H9 (cell line): Measurements from ENCODE around the gene ARPC4. TPM values are rescaled to one million over a fixed set of nuclear protein-coding genes. Genes with fewer than 3 reads are reported as not detected.
"Not testable (repeated sequence)": the region's sequence is repeated elsewhere in the genome, so short reads cannot be mapped to it uniquely, and the experiment has no call there.

Source experiments
- DNase-seq: peaks from one replicate; pipeline ENCODE4 v3.0.0-alpha.2; 2017
- H2AFZ ChIP-seq: one replicate; pipeline ENCODE4 v1.6.1; 2013; ENCODE audit warnings: mild to moderate bottlenecking, low read length, control low read depth, moderate library complexity
- H2AK5ac ChIP-seq: 2 replicates; pipeline ENCODE4 v1.6.1; 2013; ENCODE audit warnings: low read length, control low read depth, mixed read lengths; ENCODE audit not compliant: insufficient read length
- H2BK120ac ChIP-seq: one replicate; pipeline ENCODE4 v1.6.1; 2013; ENCODE audit warnings: low read depth, mild to moderate bottlenecking, low read length, control low read depth, inconsistent platforms; ENCODE audit not compliant: poor library complexity, severe bottlenecking
- H2BK12ac ChIP-seq: 2 replicates; pipeline ENCODE4 v1.6.1; 2013; ENCODE audit warnings: low read length, control low read depth, mixed read lengths, low read depth; ENCODE audit not compliant: insufficient read length
- H2BK15ac ChIP-seq: 2 replicates; pipeline ENCODE4 v1.6.1; 2013; ENCODE audit warnings: low read depth, low read length, control low read depth
- H2BK20ac ChIP-seq: one replicate; pipeline ENCODE4 v1.6.1; 2013; ENCODE audit warnings: low read depth, mild to moderate bottlenecking, low read length, control low read depth, inconsistent platforms; ENCODE audit not compliant: poor library complexity, severe bottlenecking
- H2BK5ac ChIP-seq: 2 replicates; pipeline ENCODE4 v1.6.1; 2013; ENCODE audit warnings: low read length, control low read depth, mixed read lengths; ENCODE audit not compliant: insufficient read length
- H3K14ac ChIP-seq: 2 replicates; pipeline ENCODE4 v1.6.1; 2013; ENCODE audit warnings: low read length, control low read depth; ENCODE audit not compliant: insufficient read depth
- H3K18ac ChIP-seq: 2 replicates; pipeline ENCODE4 v1.6.1; 2013; ENCODE audit warnings: low read depth, mild to moderate bottlenecking, mixed read lengths, low read length, control low read depth; ENCODE audit not compliant: insufficient read length
- H3K23ac ChIP-seq: 2 replicates; pipeline ENCODE4 v1.6.1; 2013; ENCODE audit warnings: low read length, control low read depth, mixed read lengths, low read depth; ENCODE audit not compliant: insufficient read length
- H3K23me2 ChIP-seq: 2 replicates; pipeline ENCODE4 v1.6.1; 2013; ENCODE audit warnings: low read depth, mild to moderate bottlenecking, mixed read lengths, low read length, control low read depth; ENCODE audit not compliant: insufficient read length, poor library complexity, severe bottlenecking
- H3K27ac ChIP-seq: 2 replicates; pipeline ENCODE4 v1.5.1; 2013; ENCODE audit warnings: low read length, control low read depth, mixed read lengths, low read depth; ENCODE audit not compliant: insufficient read length
- H3K27me3 ChIP-seq: 2 replicates; pipeline ENCODE4 v1.6.1; 2013; ENCODE audit warnings: low read length, control low read depth, inconsistent platforms; ENCODE audit not compliant: insufficient read depth
- H3K4ac ChIP-seq: 2 replicates; pipeline ENCODE4 v1.6.1; 2013; ENCODE audit warnings: low read depth, mild to moderate bottlenecking, control low read depth, inconsistent platforms, low read length, moderate library complexity
- H3K4me1 ChIP-seq: 2 replicates; pipeline ENCODE4 v1.6.1; 2013; ENCODE audit warnings: low read length, control low read depth, inconsistent platforms; ENCODE audit not compliant: insufficient read depth
- H3K4me2 ChIP-seq: 2 replicates; pipeline ENCODE4 v1.6.1; 2013; ENCODE audit warnings: low read length, control low read depth, mixed read lengths; ENCODE audit not compliant: insufficient read length, insufficient read depth
- H3K56ac ChIP-seq: 2 replicates; pipeline ENCODE4 v1.6.1; 2013; ENCODE audit warnings: low read depth, mild to moderate bottlenecking, mixed read lengths, low read length, control low read depth; ENCODE audit not compliant: insufficient read length
- H3K79me1 ChIP-seq: 2 replicates; pipeline ENCODE4 v1.6.1; 2013; ENCODE audit warnings: low read depth, mild to moderate bottlenecking, moderate library complexity, low read length, control low read depth, inconsistent platforms; ENCODE audit not compliant: insufficient read depth, poor library complexity, severe bottlenecking
- H3K79me2 ChIP-seq: 2 replicates; pipeline ENCODE4 v1.6.1; 2013; ENCODE audit warnings: low read length, control low read depth, inconsistent platforms; ENCODE audit not compliant: insufficient read depth
- H3K9ac ChIP-seq: 2 replicates; pipeline ENCODE4 v1.6.1; 2013; ENCODE audit warnings: low read length, control low read depth, mixed read lengths; ENCODE audit not compliant: insufficient read length; ENCODE audit errors: extremely low read depth
- H3K9me3 ChIP-seq: one replicate; pipeline ENCODE4 v1.6.1; 2013; ENCODE audit warnings: low read depth, low read length, inconsistent platforms; ENCODE audit not compliant: control insufficient read depth
- H3T11ph ChIP-seq: one replicate; pipeline ENCODE4 v1.6.1; 2013; ENCODE audit warnings: mild to moderate bottlenecking, low read length, control low read depth, inconsistent platforms
- H4K20me1 ChIP-seq: one replicate; pipeline ENCODE4 v1.6.1; 2013; ENCODE audit not compliant: control insufficient read depth, insufficient read length, insufficient read depth
- H4K5ac ChIP-seq: 2 replicates; pipeline ENCODE4 v1.6.1; 2013; ENCODE audit warnings: low read depth, mild to moderate bottlenecking, mixed read lengths, low read length, control low read depth; ENCODE audit not compliant: insufficient read length
- H4K8ac ChIP-seq: replicated peaks from 2 replicates; pipeline ENCODE4 v1.6.1; 2013; ENCODE audit warnings: low read length, control low read depth, mixed read lengths, low read depth; ENCODE audit not compliant: insufficient read length
- H4K91ac ChIP-seq: 2 replicates; pipeline ENCODE4 v1.6.1; 2013; ENCODE audit warnings: low read depth, mild to moderate bottlenecking, moderate library complexity, mixed read lengths, low read length, control low read depth; ENCODE audit not compliant: insufficient read length
- H3K27ac Mint-ChIP-seq, 3 experiments: 2 replicates in 2 of 3; 3 replicates in 1 of 3; pipeline ENCODE4 v1.8.0; 2020 to 2021; ENCODE audit warnings: mixed read lengths in 3 of 3, mild to moderate bottlenecking in 1 of 3, moderate library complexity in 1 of 3
- H3K27me3 Mint-ChIP-seq: 2 replicates; pipeline ENCODE4 v1.8.0; 2021; ENCODE audit warnings: low read depth, mild to moderate bottlenecking, moderate library complexity, mixed read lengths
- H3K36me3 Mint-ChIP-seq, 3 experiments: 2 replicates in 2 of 3; 3 replicates in 1 of 3; pipeline ENCODE4 v1.8.0; 2020 to 2021; ENCODE audit warnings: low read depth in 3 of 3, mixed read lengths in 3 of 3; ENCODE audit not compliant: insufficient read depth in 1 of 3
- H3K4me1 Mint-ChIP-seq, 2 experiments: 2 replicates each; pipeline ENCODE4 v1.8.0; 2020; ENCODE audit warnings: mixed read lengths in 2 of 2
- H3K4me3 Mint-ChIP-seq, 2 experiments: 2 replicates in 1 of 2; 3 replicates in 1 of 2; pipeline ENCODE4 v1.8.0; 2020 to 2021; ENCODE audit warnings: mild to moderate bottlenecking in 2 of 2, mixed read lengths in 2 of 2, moderate library complexity in 1 of 2
- H3K9me3 Mint-ChIP-seq, 2 experiments: 2 replicates in 1 of 2; 3 replicates in 1 of 2; pipeline ENCODE4 v1.8.0; 2020; ENCODE audit warnings: mild to moderate bottlenecking in 2 of 2, mixed read lengths in 2 of 2, moderate library complexity in 1 of 2
- WGBS: extraction: QIAGEN DNeasy Blood & Tissue Kit; methylation state at CpG from one replicate; pipeline ENCODE4 v1.1.7; 2013; ENCODE audit warnings: missing lambda C conversion rate, low lambda C conversion rate, mixed read lengths; ENCODE audit not compliant: insufficient read length; ENCODE audit errors: extremely low coverage; 5-methylcytosine and 5-hydroxymethylcytosine counted together
- total RNA-seq: library from RNA; stranded (reverse); gene quantifications from 2 replicates; pipeline ENCODE4 v1.2.1, GENCODE V29; 2021
- TF ChIP-seq, protein P1 (sequence below): fragments of 200-600 bp; sonication (generic); conservative IDR thresholded peaks from 3 replicates; pipeline ENCODE4 v1.8.0; 2021; ENCODE audit warnings: antibody characterized with exemption, mild to moderate bottlenecking

The ARPC4 gene
- total RNA-seq, 1 experiment from 2014 or later: 161 TPM

DNA sequence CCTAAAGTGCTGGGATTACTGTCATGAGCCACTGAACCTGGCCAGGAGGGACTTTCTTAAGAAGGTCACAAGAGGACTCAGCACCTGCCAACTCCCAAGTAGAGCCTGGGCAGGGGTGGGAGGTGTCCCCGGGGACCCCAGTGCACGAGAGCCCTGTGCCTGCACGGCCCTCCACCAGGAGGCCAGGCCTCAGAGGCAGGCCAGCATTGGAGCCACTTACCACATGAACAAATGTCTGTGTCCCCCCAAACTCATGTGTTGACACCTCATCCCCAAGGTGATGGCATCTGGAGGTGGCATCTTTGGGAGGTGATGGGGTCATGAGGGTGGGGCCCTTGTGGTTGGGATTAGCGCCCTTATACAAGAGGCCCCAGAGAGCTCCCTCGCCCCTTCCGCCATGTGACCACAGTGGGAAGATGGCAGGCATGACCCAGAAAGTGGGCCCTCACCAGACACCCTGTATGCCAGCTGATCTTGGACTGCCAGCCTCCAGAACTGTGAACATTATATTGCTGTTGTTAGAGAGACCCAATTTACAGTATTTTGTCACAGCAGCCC, 54.1 kb downstream of the ARPC4 start:
- Histone ChIP-seq H3K79me2 (no peaks in the 10 kb centered on the region), H3K9ac (no peak overlapping the region), H3K23ac (no peak overlapping the region), H3K56ac (no peak overlapping the region), H3K9me3 (no peaks in the 10 kb centered on the region), H3K4me1 (no peaks in the 10 kb centered on the region), H4K91ac (no peak overlapping the region), H2AFZ (no peak overlapping the region), H4K5ac (no peak overlapping the region), H4K20me1 (no peaks in the 10 kb centered on the region), H2BK5ac (no peak overlapping the region), H2BK120ac (no peak overlapping the region), H3K79me1 (no peaks in the 10 kb centered on the region), H3K27me3 (no peaks in the 10 kb centered on the region), H2AK5ac (no peak overlapping the region), H3K14ac (no peak overlapping the region), H3K18ac (no peak overlapping the region), H3K4me2 (no peak overlapping the region), H2BK15ac (no peak overlapping the region), H2BK20ac (no peak overlapping the region), H3K23me2 (peaks cover 5% of the 10 kb centered on the region), H3T11ph (no peak overlapping the region), H3K27ac (no peak overlapping the region), H4K8ac (no peak overlapping the region), H2BK12ac (no peak overlapping the region), H3K4ac (no peak overlapping the region)
- Mint-ChIP-seq H3K36me3 (peaks cover 4 to 6% (median 5%) of the 10 kb centered on the region in 3 experiments; a peak in 6 of 7 replicates), H3K27ac (no peak overlapping the region), H3K4me3 (no peak overlapping the region), H3K4me1 (peaks cover 6 to 9% of the 10 kb centered on the region in 2 experiments), H3K9me3 (peaks cover 0 to 3% of the 10 kb centered on the region in 2 experiments; a peak in 1 of 5 replicates), H3K27me3 (peaks cover 6% of the 10 kb centered on the region; the same call in 1 of the 2 replicates)
- no peak for DNase-seq
- no CpG with 5 or more reads among the region's 6 CpGs for WGBS
- TF ChIP-seq, protein P1, sequence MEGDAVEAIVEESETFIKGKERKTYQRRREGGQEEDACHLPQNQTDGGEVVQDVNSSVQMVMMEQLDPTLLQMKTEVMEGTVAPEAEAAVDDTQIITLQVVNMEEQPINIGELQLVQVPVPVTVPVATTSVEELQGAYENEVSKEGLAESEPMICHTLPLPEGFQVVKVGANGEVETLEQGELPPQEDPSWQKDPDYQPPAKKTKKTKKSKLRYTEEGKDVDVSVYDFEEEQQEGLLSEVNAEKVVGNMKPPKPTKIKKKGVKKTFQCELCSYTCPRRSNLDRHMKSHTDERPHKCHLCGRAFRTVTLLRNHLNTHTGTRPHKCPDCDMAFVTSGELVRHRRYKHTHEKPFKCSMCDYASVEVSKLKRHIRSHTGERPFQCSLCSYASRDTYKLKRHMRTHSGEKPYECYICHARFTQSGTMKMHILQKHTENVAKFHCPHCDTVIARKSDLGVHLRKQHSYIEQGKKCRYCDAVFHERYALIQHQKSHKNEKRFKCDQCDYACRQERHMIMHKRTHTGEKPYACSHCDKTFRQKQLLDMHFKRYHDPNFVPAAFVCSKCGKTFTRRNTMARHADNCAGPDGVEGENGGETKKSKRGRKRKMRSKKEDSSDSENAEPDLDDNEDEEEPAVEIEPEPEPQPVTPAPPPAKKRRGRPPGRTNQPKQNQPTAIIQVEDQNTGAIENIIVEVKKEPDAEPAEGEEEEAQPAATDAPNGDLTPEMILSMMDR: no peak

DNA sequence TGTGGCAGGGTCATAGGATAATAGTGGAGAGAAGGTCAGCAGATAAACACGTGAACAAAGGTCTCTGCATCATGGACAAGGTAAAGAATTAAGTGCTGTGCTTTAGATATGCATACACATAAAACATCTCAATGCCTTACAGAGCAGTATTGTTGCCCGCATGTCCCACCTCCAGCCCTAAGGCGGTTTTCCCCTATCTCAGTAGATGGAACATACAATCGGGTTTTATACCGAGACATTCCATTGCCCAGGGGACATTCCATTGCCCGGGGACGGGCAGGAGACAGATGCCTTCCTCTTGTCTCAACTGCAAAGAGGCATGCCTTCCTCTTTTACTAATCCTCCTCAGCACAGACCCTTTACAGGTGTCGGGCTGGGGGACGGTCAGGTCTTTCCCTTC, 55.0 kb downstream of the ARPC4 start:
- H2AK5ac ChIP-seq, H3K4me3 Mint-ChIP-seq, H3K14ac ChIP-seq: not testable (repeated sequence)

More for the DNA sequence above, 55.0 kb downstream of the ARPC4 start:
- H3K23me2 ChIP-seq, H3K4me2 ChIP-seq, H3K4me1 ChIP-seq, H3T11ph ChIP-seq, H4K5ac ChIP-seq, H3K4ac ChIP-seq, H3K27me3 ChIP-seq, DNase-seq, H3K36me3 Mint-ChIP-seq, H2BK120ac ChIP-seq, H2BK5ac ChIP-seq, H3K27ac ChIP-seq, H4K8ac ChIP-seq, H3K4me1 Mint-ChIP-seq, H4K91ac ChIP-seq, H3K18ac ChIP-seq, H2BK12ac ChIP-seq, H3K79me1 ChIP-seq, H3K9ac ChIP-seq, H3K9me3 Mint-ChIP-seq, H2BK15ac ChIP-seq, H3K27ac Mint-ChIP-seq, H3K23ac ChIP-seq, H3K27me3 Mint-ChIP-seq, H3K79me2 ChIP-seq, H2AFZ ChIP-seq, H4K20me1 ChIP-seq, H3K9me3 ChIP-seq, H2BK20ac ChIP-seq, H3K56ac ChIP-seq: not testable (repeated sequence)
- no CpG with 5 or more reads among the region's 9 CpGs for WGBS
